HCT116 (cell line): ENCODE results near the gene SMIM41. TPM values are rescaled to one million over a fixed set of nuclear protein-coding genes. Genes with fewer than 3 reads are reported as not detected.

Experiments
- ATAC-seq: fragments of 200-7000 bp; cut with Tn5 transposase; 2 replicates; pipeline ENCODE4 v1.9.1; 2020; ENCODE audit warnings: mild to moderate bottlenecking, moderate library complexity
- BruUV-seq: library from RNA; stranded (reverse); fragments of 400-500 nt; replicated peaks from 2 replicates; lab custom pipeline; 2021; lab: Mats Ljungman, UMichigan
- CTCF ChIA-PET: fragments of 300-600 bp; sonication (Branson Sonifier 250); formaldehyde crosslinking; loops from one replicate; lab custom pipeline; 2021; ENCODE audit warnings: antibody characterized with exemption; lab: Charles Lee
- POLR2A ChIA-PET: fragments of 300-600, 350-600 bp; sonication (Branson Sonifier 250); formaldehyde crosslinking; loops from one replicate; lab custom pipeline; 2021; ENCODE audit warnings: antibody characterized with exemption; lab: Charles Lee
- RAD21 ChIA-PET, 2 experiments: fragments of 300-600 bp; sonication (Branson Sonifier 250); formaldehyde crosslinking; loops; one replicate each; lab custom pipeline; 2023; ENCODE audit warnings: low total read pairs in 2 of 2; ENCODE audit not compliant: uncharacterized antibody in 2 of 2, unreplicated experiment in 2 of 2, low non-redundant PET in 1 of 2; lab: Charles Lee
- DNase-seq: peaks from one replicate; pipeline ENCODE4 v3.0.0-alpha.2; 2010; ENCODE audit warnings: low read depth, low spot score
- H2AFZ ChIP-seq: fragments of 200-600 bp; shearing (Covaris generic), sonication (generic); 2 replicates; pipeline ENCODE4 v1.6.1; 2017; ENCODE audit warnings: low read depth, mixed run types, mixed read lengths, antibody characterized with exemption, low read length; ENCODE audit not compliant: poor library complexity, severe bottlenecking
- H3K27ac ChIP-seq: 2 replicates; pipeline ENCODE4 v1.5.1; 2012; ENCODE audit warnings: low read depth, low read length
- H3K27me3 ChIP-seq: fragments of 200-600 bp; sonication (generic); 2 replicates; pipeline ENCODE4 v1.6.1; 2016; ENCODE audit warnings: mixed run types, low read length, mixed read lengths; ENCODE audit not compliant: insufficient read depth
- H3K36me3 ChIP-seq, 2 experiments: fragments of 200-500 bp in 1 of 2; fragments of 200-600 bp in 1 of 2; sonication (Bioruptor generic) in 1 of 2; sonication (generic) in 1 of 2; 2 replicates each; pipeline versions ENCODE4 v1.5.1 to v1.6.1; 2014 to 2016; ENCODE audit warnings: low read length in 2 of 2, inconsistent platforms in 1 of 2, mixed read lengths in 1 of 2, mixed run types in 1 of 2; ENCODE audit not compliant: insufficient read depth in 2 of 2, control insufficient read depth in 1 of 2
- H3K4me1 ChIP-seq, 2 experiments: fragments of 200-600 bp in 1 of 2; sonication (generic) in 1 of 2; 2 replicates each; pipeline versions ENCODE4 v1.5.1 to v1.6.1; 2012 to 2017; ENCODE audit warnings: low read length in 2 of 2, inconsistent platforms in 1 of 2, mild to moderate bottlenecking in 1 of 2, mixed read lengths in 1 of 2, mixed run types in 1 of 2, moderate library complexity in 1 of 2; ENCODE audit not compliant: insufficient read depth in 2 of 2, control insufficient read depth in 1 of 2
- H3K4me2 ChIP-seq: fragments of 200-600 bp; sonication (generic); 2 replicates; pipeline ENCODE4 v1.6.1; 2017; ENCODE audit warnings: mixed run types, low read length, mixed read lengths
- H3K4me3 ChIP-seq, 2 experiments: fragments of 200-600 bp in 1 of 2; sonication (generic) in 1 of 2; replicated peaks in 1 of 2; 2 replicates each; pipeline ENCODE4 v1.5.1; 2011 to 2016; ENCODE audit warnings: low read length in 2 of 2, control low read depth in 1 of 2, low read depth in 1 of 2, mild to moderate bottlenecking in 1 of 2, mixed read lengths in 1 of 2, mixed run types in 1 of 2
- H3K79me2 ChIP-seq: fragments of 200-600 bp; sonication (generic); 2 replicates; pipeline ENCODE4 v1.6.1; 2017; ENCODE audit warnings: mild to moderate bottlenecking, mixed run types, low read length, moderate library complexity, mixed read lengths; ENCODE audit not compliant: insufficient read depth
- H3K9ac ChIP-seq: fragments of 200-600 bp; sonication (generic); 2 replicates; pipeline ENCODE4 v1.6.1; 2016; ENCODE audit warnings: low read length, mixed read lengths
- H3K9me2 ChIP-seq: fragments of 200-600 bp; sonication (generic), shearing (Covaris generic); 2 replicates; pipeline ENCODE4 v1.6.1; 2017; ENCODE audit warnings: mixed run types, mild to moderate bottlenecking, moderate library complexity; ENCODE audit not compliant: insufficient read depth
- H3K9me3 ChIP-seq, 2 experiments: fragments of 200-500 bp in 1 of 2; fragments of 200-600 bp in 1 of 2; sonication (Bioruptor generic) in 1 of 2; sonication (generic) in 1 of 2; 2 replicates each; pipeline ENCODE4 v1.6.1; 2014 to 2017; ENCODE audit warnings: low read length in 2 of 2, mixed read lengths in 2 of 2, inconsistent platforms in 1 of 2, low read depth in 1 of 2, mild to moderate bottlenecking in 1 of 2, mixed run types in 1 of 2, moderate library complexity in 1 of 2; ENCODE audit not compliant: control insufficient read depth in 1 of 2, insufficient read depth in 1 of 2
- H4K20me1 ChIP-seq: fragments of 200-600 bp; sonication (generic), shearing (Covaris generic); 2 replicates; pipeline ENCODE4 v1.6.1; 2017; ENCODE audit warnings: mixed run types, mild to moderate bottlenecking, moderate library complexity; ENCODE audit not compliant: insufficient read depth
- CBX3 ChIP-seq: IDR thresholded peaks from 2 replicates; pipeline ENCODE4 v1.6.1; 2012; ENCODE audit warnings: low read depth
- EGR1 ChIP-seq: IDR thresholded peaks from 2 replicates; pipeline ENCODE4 v1.6.1; 2012; ENCODE audit warnings: low read depth
- ELF1 ChIP-seq: IDR thresholded peaks from 2 replicates; pipeline ENCODE4 v1.6.1; 2012; ENCODE audit warnings: low read depth, borderline replicate concordance
- POLR2A ChIP-seq: IDR thresholded peaks from 2 replicates; pipeline ENCODE4 v1.7.0; 2011; ENCODE audit warnings: borderline replicate concordance; ENCODE audit not compliant: insufficient read depth, insufficient read length; ENCODE audit errors: extremely low read depth
- POLR2AphosphoS5 ChIP-seq: IDR thresholded peaks from 2 replicates; pipeline ENCODE4 v1.6.1; 2011; ENCODE audit warnings: mild to moderate bottlenecking, low read depth, low read length, moderate library complexity
- SIN3A ChIP-seq: IDR thresholded peaks from 2 replicates; pipeline ENCODE4 v1.6.1; 2012; ENCODE audit warnings: low read depth
- SRF ChIP-seq: IDR thresholded peaks from 2 replicates; pipeline ENCODE4 v1.6.1; 2012; ENCODE audit warnings: low read depth
- ZFX ChIP-seq: fragments of 450-650 bp; IDR thresholded peaks from 2 replicates; pipeline ENCODE4 v1.6.1; 2017
- intact Hi-C: fragments of 100-400 bp; cut with micrococcal nuclease; formaldehyde crosslinking; loops from 2 replicates; pipeline ENCODE4 v1.10.0; 2022
- total RNA-seq: library from RNA; stranded (reverse); gene quantifications from one replicate; pipeline ENCODE4 v1.2.1, GENCODE V29; 2021; ENCODE audit not compliant: unreplicated experiment
- TF ChIP-seq, protein P1 (sequence below), 3 experiments: fragments of 200-600 bp in 1 of 3; sonication (generic) in 1 of 3; IDR thresholded peaks in 2 of 3; conservative IDR thresholded peaks in 1 of 3; 2 replicates each; pipeline ENCODE4 v1.5.1; 2012 to 2017; ENCODE audit warnings: low read depth in 2 of 3, low read length in 2 of 3, antibody characterized with exemption in 1 of 3, borderline replicate concordance in 1 of 3, control low read depth in 1 of 3, mild to moderate bottlenecking in 1 of 3, mixed read lengths in 1 of 3, mixed run types in 1 of 3, moderate library complexity in 1 of 3; ENCODE audit not compliant: insufficient read depth in 1 of 3

The SMIM41 gene
- total RNA-seq, 1 experiment from 2014 or later, result not detected

DNA sequence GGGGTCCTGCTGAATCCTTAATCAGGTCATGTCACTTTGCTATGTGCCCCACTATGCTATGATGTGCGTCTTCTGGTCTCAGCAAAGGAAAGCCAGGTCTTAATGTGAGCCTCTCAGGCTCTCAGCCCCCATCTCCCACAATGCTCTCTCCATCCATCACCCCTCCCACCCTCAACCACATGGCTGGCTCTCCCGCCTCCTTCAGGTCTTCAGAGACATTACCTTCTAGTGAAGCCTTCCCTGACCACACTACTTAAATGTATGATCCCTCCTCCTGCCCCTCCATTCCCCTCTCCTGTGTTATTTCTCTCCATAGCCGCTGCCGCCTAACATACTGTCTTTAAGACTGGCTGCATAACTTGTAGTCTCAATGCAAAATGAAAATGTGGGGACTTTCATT is 61.8 kb downstream of the SMIM41 start:
- intact Hi-C loops, result loop anchor here (5.0 kb wide), 1 partner anchor 256 kb away; no protein-coding TSS in a partner anchor

DNA sequence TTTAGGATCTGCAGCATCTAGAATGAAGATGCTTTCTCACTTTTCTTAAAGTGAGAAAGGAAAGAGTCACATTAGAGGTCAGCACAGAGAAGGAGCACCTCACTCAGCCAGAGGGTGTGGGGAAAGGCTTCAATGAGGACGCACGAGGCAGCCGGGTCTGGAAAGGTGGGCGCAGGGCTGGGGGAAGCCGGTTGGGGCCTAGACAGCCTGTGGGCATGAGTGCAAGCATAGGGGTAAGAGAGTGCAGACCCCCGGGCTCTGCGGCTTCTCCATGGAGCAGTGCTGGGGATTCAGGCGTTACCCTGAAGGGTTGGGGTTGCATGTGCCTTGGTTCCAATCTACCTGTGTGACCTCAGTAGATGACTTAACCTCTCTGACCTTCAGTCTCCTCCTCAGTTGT is 62.4 kb downstream of the SMIM41 start:
- DNase-seq (no peak), ATAC-seq (no peak)
- Histone ChIP-seq H3K4me2 (peak overlapping the region; percentile 26; the same call in 1 of the 2 replicates), H3K4me1 (peaks cover 41 to 66% of the 10 kb centered on the region in 2 experiments), H2AFZ (no peak overlapping the region), H4K20me1 (no peaks in the 10 kb centered on the region), H3K4me3 (no peak overlapping the region), H3K9ac (peak overlapping the region; percentile 91), H3K79me2 (peaks cover 14% of the 10 kb centered on the region; the same call in 1 of the 2 replicates), H3K9me3 (no peaks in the 10 kb centered on the region), H3K9me2 (no peaks in the 10 kb centered on the region), H3K36me3 (no peaks in the 10 kb centered on the region), H3K27me3 (no peaks in the 10 kb centered on the region), H3K27ac (no peak overlapping the region)
- BruUV-seq, result no TSS peak
- RAD21 ChIA-PET, result no interaction called here
- no peak for TF ChIP-seq CBX3
- no peak for TF ChIP-seq POLR2AphosphoS5
- TF ChIP-seq SRF, result no peak
- no peak for TF ChIP-seq ZFX
- no peak for TF ChIP-seq EGR1
- no peak for TF ChIP-seq ELF1
- no peak for TF ChIP-seq SIN3A
- CTCF ChIA-PET, result no interaction called here
- POLR2A ChIA-PET, result no interaction called here
- intact Hi-C loops, result loop anchor here (2.0 to 5.0 kb wide), 3 partner anchors 255 to 839 kb away; no protein-coding TSS in a partner anchor

More for the DNA sequence above, 61.8 kb downstream of the SMIM41 start:
- Histone ChIP-seq H3K27me3 (no peaks in the 10 kb centered on the region), H3K27ac (no peak overlapping the region), H3K9ac (peak overlapping the region; percentile 91; the same call in 1 of the 2 replicates), H3K9me3 (no peaks in the 10 kb centered on the region), H3K9me2 (no peaks in the 10 kb centered on the region), H3K79me2 (peaks cover 9% of the 10 kb centered on the region; the same call in 1 of the 2 replicates), H3K4me1 (peaks cover 35 to 60% of the 10 kb centered on the region in 2 experiments), H3K36me3 (no peaks in the 10 kb centered on the region), H3K4me3 (no peak overlapping the region), H4K20me1 (no peaks in the 10 kb centered on the region), H2AFZ (no peak overlapping the region), H3K4me2 (peak overlapping the region; percentile 26; the same call in 1 of the 2 replicates)
- CTCF ChIA-PET, result interaction anchor here (1.1 kb wide), 1 partner anchor 115 kb away, joined by 3 read pairs; no protein-coding TSS in a partner anchor
- BruUV-seq, result no TSS peak
- POLR2A ChIA-PET, result interaction anchor here (1.4 kb wide), 1 partner anchor 739 kb away, joined by 4 read pairs; no protein-coding TSS in a partner anchor
- RAD21 ChIA-PET, result no interaction called here
- TF ChIP-seq, protein P1, sequence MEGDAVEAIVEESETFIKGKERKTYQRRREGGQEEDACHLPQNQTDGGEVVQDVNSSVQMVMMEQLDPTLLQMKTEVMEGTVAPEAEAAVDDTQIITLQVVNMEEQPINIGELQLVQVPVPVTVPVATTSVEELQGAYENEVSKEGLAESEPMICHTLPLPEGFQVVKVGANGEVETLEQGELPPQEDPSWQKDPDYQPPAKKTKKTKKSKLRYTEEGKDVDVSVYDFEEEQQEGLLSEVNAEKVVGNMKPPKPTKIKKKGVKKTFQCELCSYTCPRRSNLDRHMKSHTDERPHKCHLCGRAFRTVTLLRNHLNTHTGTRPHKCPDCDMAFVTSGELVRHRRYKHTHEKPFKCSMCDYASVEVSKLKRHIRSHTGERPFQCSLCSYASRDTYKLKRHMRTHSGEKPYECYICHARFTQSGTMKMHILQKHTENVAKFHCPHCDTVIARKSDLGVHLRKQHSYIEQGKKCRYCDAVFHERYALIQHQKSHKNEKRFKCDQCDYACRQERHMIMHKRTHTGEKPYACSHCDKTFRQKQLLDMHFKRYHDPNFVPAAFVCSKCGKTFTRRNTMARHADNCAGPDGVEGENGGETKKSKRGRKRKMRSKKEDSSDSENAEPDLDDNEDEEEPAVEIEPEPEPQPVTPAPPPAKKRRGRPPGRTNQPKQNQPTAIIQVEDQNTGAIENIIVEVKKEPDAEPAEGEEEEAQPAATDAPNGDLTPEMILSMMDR (IDR thresholded peaks at IDR 0.05 in 2 of 3, conservative IDR thresholded peaks at IDR 0.05 in 1 of 3; ENCODE audit: borderline replicate concordance in 1 of 3, insufficient read depth in 1 of 3, low read depth in 2 of 3, low read length in 2 of 3), result peak in 2 of 3 experiments; percentile 29 to 40; a peak in 3 of 6 replicates
- no peak for TF ChIP-seq POLR2A
- ATAC-seq (no peak; the same call in 1 of the 2 replicates), DNase-seq (no peak)
